PFSK-1 (cell line): ENCODE measurements around the gene PIP5KL1.

ENCODE experiments used
- FOXP2 ChIP-seq: optimal IDR thresholded peaks from 2 replicates; pipeline ENCODE3; 2011; ENCODE audit warnings: borderline replicate concordance, control low read depth, inconsistent platforms; ENCODE audit not compliant: insufficient read depth; ENCODE audit errors: extremely low read length, extremely low read depth
- POLR2AphosphoS5 ChIP-seq: IDR thresholded peaks from 2 replicates; pipeline ENCODE4 v1.6.1; 2012; ENCODE audit warnings: low read depth, mild to moderate bottlenecking, control low read depth, low read length, moderate library complexity
- REST ChIP-seq, 2 experiments: IDR thresholded peaks; 2 replicates each; pipeline versions ENCODE4 v1.6.1 to v1.8.0; 2011 to 2012; ENCODE audit warnings: low read depth in 2 of 2, low read length in 2 of 2, control low read depth in 1 of 2, inconsistent platforms in 1 of 2, mild to moderate bottlenecking in 1 of 2, moderate library complexity in 1 of 2; ENCODE audit not compliant: insufficient read depth in 1 of 2
- SIN3A ChIP-seq: IDR thresholded peaks from 2 replicates; pipeline ENCODE4 v1.6.1; 2012; ENCODE audit warnings: mild to moderate bottlenecking, low read length, moderate library complexity, borderline replicate concordance; ENCODE audit not compliant: insufficient read depth
- TAF1 ChIP-seq: IDR thresholded peaks from 2 replicates; pipeline ENCODE4 v1.6.1; 2012; ENCODE audit warnings: low read length, control low read depth, borderline replicate concordance; ENCODE audit not compliant: insufficient read depth

GRCh38 chr9:127929625-127929979 is 975 bp downstream of the PIP5KL1 start:
- TF ChIP-seq TAF1 (no peak), POLR2AphosphoS5 (no peak), SIN3A (no peak), FOXP2 (no peak), REST (IDR thresholded peaks at IDR 0.05; ENCODE audit: insufficient read depth in 1 of 2, low read depth in 2 of 2, low read length in 2 of 2) (no peak)
